NCI-H748 (cell line): ENCODE data around the gene LIPT1.
A peak's percentile ranks its signal among the peaks of the same experiment; 100 is the strongest.
"Not testable (repeated sequence)": the region's sequence is repeated elsewhere in the genome, so short reads cannot be mapped to it uniquely, and the experiment has no call there.

Experiments used
- DNase-seq: peaks from one replicate; lab custom pipeline; 2025; ENCODE audit not compliant: unreplicated experiment; lab: John Stamatoyannopoulos, UW

The LIPT1 gene

GRCh38 chr2:99171377-99172140 is 16.8 kb downstream of the LIPT1 start:
- no peak for DNase-seq

DNA sequence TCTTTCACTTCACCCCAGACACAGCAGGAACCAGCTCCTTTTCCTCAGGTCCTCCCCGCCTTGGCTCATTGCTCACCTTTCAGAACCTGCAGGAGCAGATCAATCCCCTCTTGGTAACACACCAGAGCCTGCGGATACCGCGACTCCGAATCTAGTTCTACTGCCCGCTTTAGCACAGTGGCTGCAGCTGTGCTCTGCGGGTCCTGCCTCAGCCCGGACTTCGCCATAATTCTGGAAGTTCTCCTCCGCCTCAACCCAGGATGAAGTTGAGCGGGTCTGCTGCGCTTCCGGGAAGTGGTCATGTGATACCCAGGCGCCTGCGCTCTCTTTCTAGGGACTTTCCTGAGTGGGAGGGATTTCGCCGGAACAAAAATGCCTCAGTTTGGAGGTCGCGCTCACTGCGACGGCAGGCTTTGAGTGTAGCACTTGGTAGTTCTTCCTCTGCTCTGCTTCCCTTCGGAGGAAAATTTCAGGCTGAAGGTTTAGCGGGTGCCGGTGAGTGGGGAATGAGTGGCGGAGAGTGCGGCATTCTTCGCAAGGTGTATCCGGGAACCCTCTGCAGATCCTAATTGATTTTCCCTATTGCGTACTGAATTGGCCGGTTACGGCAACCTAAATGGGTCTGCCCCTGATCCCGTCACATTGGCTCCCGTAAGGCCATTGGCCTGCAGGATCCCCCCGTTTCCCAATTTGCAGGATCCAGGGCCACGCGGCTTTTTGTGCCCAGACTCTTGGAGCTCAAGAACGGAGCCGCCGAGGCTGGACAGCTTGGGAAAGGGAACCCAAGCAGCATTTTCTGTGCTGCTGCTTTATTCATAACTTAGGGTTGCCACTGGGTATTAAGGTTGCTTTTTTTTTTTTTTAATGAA is 26.2 kb downstream of the LIPT1 start, which contains the start of the genes MITD1 and MRPL30:
Gene MITD1, minus strand, starts transcription at position 304 of the 869 bp plus-strand sequence. Its CDS starts 77 bp downstream, at position 227.
Gene MRPL30, plus strand, starts transcription at position 430 of the 869 bp plus-strand sequence. CDS start 5,020 bp downstream, outside the sequence.
- peak; percentile 92 for DNase-seq

- DNase-seq, result peak; percentile 41
These were observed 26.8 kb downstream of the LIPT1 start for GRCh38 chr2:99181624-99182000.

GRCh38 chr2:99183025-99183424 is 28.3 kb downstream of the LIPT1 start:
- no peak for DNase-seq

DNA sequence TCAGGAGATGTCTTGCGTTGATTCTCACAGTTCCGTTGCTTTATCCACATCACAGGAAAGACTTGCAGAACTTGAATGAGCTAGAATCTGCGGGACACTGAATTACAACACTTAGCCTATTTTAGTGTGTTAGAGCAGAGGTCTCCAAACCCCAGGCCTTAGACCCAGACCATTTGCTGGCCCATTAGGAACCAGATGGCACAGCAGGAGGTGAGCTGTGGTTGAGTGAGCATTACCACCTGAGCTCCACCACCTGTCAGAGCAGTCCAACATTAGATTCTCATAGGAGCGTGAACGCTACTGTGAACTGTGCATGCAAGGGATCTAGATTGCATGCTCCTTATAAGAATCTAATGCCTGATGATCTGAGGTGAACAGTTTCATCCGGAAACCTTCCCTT is 30.0 kb downstream of the LIPT1 start:
- no peak for DNase-seq

DNA sequence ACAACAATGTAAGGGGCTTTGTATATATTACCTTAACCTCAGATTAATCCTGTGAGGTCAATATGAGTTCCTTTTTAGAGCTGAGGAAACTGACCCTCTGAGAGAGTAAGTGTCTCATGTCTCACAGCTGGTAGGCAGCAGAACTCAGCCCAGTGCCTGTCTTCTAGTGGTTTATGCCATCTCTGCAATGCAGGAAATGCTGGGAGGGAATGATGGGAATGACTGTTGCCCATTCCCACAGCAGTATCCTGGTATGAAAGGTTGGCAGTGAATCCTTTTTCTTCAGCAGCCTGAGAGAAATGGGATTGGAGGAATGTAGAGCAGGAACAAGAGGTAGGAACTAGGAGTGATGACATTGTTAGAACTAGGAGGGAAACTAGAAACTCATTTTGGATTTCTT is 32.2 kb downstream of the LIPT1 start:
- no peak for DNase-seq

DNA sequence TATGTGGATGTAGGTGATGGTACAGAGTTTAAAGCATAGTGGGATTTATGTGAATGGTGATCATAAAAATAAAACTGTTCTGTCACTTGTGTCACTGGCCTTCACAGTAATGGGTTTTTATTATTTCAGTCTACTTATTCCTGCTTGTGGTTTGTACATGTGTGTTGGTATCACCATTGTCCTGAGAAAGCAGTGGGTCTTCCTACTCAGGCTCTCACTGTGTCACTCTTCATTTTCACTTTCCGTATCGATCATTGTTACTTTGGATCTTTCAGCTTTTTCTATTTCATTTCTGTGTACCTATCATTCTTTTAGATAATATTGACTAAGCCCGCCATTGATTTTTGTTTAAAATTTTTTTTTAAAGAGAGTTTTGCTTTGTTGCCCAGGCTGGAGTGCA is 33.6 kb downstream of the LIPT1 start:
- DNase-seq, result no peak

- DNase-seq, result no peak
These were observed 35.8 kb downstream of the LIPT1 start for GRCh38 chr2:99190548-99190947.

DNA sequence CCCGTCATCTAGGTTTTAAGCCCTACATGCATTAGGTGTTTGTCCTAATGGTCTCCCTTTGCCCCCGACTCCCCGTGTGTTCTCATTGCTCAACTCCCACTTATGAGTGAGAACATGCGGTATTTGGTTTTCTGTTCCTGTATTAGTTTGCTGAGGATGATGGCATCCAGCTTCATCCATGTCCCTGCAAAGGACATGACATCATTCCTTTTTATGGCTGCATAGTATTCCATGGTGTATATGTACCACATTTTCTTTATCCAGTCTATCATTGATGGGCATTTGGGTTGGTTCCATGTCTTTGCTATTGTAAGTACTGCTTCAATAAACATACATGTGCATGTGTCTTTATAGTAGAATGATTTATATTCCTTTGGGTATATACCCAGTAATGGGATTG is 37.6 kb downstream of the LIPT1 start:
- DNase-seq, result not testable (repeated sequence)

DNA sequence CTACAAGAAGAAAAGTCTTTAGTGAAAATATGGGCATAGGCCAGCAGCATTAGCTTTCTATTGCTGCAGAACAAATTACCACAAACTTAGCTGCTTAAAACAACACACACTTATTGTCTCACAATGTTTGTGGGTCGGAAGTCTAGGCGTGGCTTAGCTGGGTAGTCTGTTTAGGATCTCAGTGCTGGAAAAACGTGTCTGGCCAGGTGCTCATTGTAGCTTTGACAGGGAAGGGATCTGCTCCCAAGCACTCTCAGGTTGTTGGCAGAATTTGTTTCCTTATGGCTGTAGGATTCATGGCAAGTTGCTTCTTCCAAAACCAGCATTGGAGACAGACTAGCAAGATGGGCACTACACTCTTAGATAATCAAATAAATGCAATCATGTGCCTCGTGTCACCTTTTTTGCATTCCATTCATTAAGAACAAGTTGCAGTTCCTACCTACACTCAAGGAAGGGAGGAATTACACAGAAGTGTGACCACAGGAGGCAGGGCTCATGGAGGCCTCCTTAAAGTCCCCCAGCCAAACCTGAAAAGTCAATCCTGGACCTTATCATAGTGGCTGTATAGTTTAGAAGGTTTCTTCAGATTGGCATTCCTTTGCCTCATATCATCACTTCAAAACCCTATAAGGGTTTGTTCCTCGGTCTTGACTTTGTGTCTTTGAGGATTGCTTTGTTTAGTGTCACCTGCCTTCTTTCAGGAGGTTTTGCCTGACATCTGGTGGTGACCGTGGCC is 43.5 kb downstream of the LIPT1 start:
- peak; percentile 5 for DNase-seq

GRCh38 chr2:99200076-99200800 is 45.5 kb downstream of the LIPT1 start:
- DNase-seq, result peak; percentile 35

DNA sequence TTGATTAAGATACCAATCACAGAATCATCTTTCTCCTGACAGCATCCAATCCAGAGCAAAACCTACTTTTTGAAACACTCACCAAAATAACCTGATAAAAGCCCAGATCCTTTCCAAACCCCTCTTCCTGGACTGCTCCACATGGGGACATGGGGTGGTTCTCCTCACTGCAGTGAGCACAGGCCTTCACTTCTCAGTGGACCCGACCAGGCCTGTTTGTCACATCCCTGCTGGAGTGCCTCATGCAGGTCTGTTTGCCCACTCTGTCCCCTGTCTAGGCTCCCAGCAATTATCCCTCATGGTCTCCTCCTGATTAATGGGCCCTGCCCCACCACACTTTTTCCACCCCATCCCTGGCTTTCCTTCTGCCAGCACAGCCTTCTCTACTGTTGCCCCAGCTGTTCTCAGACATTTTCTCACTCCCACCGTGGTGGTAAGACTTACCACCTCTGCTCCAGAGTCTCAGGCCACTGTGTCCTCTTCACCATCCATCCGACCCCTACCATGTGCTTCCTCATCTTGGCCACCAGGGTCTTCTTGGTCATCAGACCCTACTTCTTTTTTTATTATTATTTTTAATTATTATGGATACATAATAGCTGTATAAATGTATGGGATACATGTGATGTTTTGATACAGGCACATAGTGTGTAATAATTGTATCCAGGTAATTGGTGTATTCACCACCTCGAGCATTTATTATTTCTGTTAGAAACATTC is 47.4 kb downstream of the LIPT1 start:
- no peak for DNase-seq

- DNase-seq, result peak; percentile 28
These were observed 50.7 kb downstream of the LIPT1 start for GRCh38 chr2:99205491-99205890.
